Measurements from ENCODE around the gene EXOC8.

Gene EXOC8

DNA sequence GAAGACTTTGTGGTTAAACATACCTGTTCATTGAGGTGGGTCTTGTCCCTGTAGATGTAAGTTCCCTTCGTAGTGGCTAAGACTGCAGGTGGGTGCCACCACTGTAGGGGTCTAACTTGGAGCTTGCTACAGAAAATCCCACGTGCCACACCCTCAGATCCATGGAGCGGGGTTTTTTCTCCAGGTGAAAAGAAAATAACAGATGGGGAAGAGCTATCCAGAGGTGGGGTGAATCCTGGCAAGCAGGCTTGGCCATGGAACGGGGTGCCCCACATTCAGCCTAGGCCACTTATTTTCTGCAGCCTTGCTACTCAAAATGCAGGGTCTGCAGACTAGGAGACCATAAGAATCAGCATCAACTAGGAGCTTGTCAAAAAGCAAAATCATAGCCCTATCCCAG, 24.0 kb downstream of the EXOC8 start:
- DNase-seq (ENCODE audit: low spot score), result no peak

DNA sequence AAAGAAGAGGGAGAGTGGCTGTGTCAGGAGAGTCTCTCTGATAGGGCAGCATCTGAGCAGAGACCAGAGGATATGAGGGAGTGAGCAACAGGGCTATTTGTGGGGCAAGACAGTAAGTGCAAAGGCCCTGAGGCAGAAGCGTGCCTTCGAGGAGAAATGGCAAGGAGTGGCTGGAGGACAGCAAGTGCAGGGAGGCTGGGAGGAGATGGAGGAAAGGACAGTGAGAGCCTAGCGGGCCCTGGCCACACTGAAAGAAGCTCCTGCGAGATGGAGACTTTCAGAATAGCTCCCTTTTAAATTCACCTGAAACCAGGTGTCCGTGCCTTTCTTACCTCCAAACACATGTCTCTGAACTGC, 25.2 kb downstream of the EXOC8 start:
- no peak for DNase-seq (ENCODE audit: low spot score)

DNA sequence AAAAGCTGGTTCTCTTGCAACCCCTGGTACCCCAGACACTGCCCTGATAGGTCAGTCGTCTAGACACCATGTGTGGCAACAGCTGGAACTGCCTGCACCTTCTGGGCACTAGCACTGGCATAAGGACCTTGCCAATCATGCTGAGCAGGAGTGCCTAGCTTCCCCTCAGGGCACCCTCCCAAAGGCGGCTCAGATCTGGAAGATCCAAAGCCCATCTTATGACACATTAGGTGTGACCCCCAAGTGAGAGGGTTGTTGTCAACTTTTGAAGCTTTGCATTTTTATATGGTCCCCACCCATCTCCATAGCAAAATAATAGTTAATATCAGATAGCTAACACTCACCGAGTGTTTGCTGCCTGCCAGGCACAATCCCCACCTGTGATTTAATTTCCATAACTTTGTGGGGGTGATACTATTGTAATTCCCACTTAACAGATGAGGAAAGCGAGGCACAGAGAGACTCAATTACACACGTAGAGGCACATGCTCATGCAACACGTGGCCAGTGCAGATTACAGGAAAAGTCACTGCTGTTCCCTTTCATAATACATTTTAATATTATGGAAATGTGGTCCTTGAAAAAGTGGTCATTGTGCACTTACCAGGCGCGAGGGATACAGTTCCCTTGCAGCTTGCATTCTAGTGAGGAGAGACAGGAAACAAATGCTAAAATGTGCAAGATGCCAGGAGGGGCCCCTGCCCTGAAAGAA, 25.8 kb downstream of the EXOC8 start:
- DNase-seq (ENCODE audit: low spot score), result no peak

- no peak for DNase-seq (ENCODE audit: low spot score)
These were observed 27.2 kb downstream of the EXOC8 start for GRCh38 chr1:231310391-231310934.

DNA sequence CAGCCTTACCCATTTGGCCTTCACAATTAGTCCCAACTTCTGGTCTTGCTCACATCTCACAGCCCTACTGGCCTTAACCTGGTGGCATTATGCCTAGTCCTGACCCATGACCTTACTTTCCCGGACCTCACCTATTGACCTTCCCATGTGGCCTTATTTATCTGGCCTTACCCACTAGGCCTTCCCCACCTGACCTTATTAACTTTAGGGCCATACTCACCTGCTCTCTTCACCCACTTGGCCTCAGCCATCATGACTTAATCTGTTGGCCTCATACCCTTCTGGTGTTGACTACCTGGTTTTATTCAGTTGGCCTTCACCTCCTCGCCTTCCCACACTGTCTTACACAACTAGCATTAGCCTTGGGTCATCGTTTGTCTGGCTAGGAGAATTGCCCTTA, 35.7 kb downstream of the EXOC8 start:
- DNase-seq (ENCODE audit: low spot score), result no peak

DNA sequence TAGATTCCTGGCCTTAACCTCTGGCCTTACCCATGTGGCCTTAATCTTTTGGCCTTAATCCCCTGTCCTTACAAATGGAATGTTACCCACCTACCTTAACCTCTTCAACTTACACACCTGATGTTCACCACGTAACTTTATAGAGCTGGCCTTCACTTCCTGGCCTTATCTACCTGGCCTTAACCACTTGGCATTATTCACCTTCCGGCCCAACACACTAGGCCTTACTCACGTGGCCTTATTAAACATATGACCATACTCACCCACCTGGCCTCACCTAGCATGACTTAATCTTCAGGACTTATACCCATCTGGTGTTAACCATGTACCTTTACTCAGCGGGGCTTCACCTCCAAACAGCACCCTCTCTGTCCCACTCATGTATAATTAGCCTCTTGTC, 41.7 kb downstream of the EXOC8 start:
- DNase-seq (ENCODE audit: low spot score), result no peak

- DNase-seq (ENCODE audit: low spot score), result no peak
These were observed 51.0 kb downstream of the EXOC8 start for GRCh38 chr1:231286603-231287002.

DNA sequence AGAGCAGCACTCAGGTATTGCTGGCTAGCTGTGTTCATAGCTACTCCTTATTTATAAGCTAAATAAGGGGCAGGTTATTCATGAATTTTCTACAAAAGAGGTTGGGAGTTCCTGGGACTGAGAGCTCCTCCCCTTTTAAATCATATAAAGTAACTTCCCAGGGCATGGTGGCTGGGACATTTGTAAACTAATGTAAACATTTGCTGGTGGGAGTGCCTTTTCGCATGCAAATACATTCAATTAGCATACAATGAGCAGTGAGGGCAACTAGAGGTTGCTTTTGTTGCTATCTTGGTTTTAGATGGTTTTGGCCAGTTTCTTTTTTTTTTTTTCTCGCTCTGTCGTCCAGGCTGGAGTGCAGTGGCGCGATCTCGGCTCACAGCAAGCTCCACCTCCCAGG, 53.2 kb downstream of the EXOC8 start:
- DNase-seq (ENCODE audit: low spot score), result no peak

All from activated CD4-positive, alpha-beta T cell treated with anti-CD3 and anti-CD28 coated beads, Interleukin-2, Interleukin-4, amounts not matched to agents 100 ng/mL and 50 ng/mL, durations not matched to agents 16 hours and 8 hours (primary cell).